RPMI7951 (cell line): ENCODE measurements around the gene TULP3. TPM values are rescaled to one million over a fixed set of nuclear protein-coding genes. Genes with fewer than 3 reads are reported as not detected.
"Not testable (repeated sequence)": the region's sequence is repeated elsewhere in the genome, so short reads cannot be mapped to it uniquely, and the experiment has no call there.

Experiments
- DNase-seq: peaks from one replicate; pipeline ENCODE4 v3.0.0-alpha.2; 2012; ENCODE audit warnings: low read depth
- total RNA-seq: library from RNA; depleted of rRNA; stranded (reverse); fragments of >200 nt; shearing (Covaris generic); gene quantifications from 2 replicates; pipeline ENCODE4 v1.2.3, GENCODE V29; 2014; rRNA removed

Gene TULP3, protein sequence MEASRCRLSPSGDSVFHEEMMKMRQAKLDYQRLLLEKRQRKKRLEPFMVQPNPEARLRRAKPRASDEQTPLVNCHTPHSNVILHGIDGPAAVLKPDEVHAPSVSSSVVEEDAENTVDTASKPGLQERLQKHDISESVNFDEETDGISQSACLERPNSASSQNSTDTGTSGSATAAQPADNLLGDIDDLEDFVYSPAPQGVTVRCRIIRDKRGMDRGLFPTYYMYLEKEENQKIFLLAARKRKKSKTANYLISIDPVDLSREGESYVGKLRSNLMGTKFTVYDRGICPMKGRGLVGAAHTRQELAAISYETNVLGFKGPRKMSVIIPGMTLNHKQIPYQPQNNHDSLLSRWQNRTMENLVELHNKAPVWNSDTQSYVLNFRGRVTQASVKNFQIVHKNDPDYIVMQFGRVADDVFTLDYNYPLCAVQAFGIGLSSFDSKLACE
- total RNA-seq = 34.2 and 42.8 TPM in 2 replicates

GRCh38 chr12:2890388-2891239 lies at the start of gene TULP3:
TSS of gene TULP3 (plus strand) at chr12:2890891. CDS start at chr12:2890948, 57 bp downstream.
- peak; percentile 96 for DNase-seq

DNA sequence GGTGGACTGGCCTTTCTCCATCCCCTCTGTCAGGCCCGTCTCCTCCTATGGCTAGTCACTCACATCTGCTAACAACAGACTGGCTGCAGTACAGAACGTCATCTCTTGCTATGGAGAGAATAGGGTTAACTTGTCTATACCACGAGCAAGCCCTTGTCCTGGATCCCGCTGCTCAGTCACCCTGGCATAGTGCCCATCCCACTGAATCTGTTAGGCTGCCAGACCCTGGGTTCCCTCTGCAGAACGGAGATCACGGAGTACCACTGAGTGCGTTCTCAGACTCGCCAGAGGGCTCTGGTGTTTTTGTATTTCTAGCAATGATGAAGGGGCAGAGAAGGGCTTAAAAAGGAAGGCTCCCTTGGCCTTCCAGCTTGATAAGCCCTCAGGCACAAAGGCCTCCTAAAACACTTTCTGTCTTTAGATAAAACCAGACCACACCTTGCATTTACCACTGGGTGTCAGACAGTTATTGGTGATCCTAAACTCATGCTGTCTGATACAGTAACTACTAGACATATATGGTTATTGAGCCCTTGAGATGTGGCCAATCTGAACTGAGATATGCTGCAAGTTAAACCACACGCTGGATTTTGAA lies 49.5 kb upstream of the TULP3 start:
- no peak for DNase-seq

DNA sequence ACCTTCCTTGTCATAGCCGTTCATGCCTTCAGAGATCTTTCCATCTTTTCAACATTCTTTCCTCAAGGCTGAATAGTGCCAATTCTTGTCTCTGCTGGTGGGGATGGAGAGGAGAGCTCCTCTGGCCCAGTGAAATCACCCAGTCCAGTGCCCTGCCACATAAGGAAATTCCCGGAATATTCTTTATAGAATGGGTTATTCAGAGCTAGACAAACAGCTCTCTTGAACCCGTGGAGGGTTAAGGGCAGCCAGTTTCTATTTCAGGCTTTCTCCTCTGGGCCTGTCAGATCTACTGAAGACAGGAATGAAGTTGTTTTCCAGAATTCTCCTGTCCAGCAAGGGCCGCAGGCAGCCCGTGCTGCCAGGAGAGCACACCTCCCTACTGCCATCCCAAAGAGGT lies 47.7 kb upstream of the TULP3 start:
- no peak for DNase-seq

GRCh38 chr12:2844786-2845185 lies 45.9 kb upstream of the TULP3 start:
- DNase-seq = peak; percentile 16

- DNase-seq = peak; percentile 35
Observed at GRCh38 chr12:2845280-2845679, 45.4 kb upstream of the TULP3 start.

- no peak for DNase-seq
Observed at GRCh38 chr12:2851931-2852330, 38.8 kb upstream of the TULP3 start.

GRCh38 chr12:2853626-2854025 lies 37.1 kb upstream of the TULP3 start:
- peak; percentile 60 for DNase-seq

DNA sequence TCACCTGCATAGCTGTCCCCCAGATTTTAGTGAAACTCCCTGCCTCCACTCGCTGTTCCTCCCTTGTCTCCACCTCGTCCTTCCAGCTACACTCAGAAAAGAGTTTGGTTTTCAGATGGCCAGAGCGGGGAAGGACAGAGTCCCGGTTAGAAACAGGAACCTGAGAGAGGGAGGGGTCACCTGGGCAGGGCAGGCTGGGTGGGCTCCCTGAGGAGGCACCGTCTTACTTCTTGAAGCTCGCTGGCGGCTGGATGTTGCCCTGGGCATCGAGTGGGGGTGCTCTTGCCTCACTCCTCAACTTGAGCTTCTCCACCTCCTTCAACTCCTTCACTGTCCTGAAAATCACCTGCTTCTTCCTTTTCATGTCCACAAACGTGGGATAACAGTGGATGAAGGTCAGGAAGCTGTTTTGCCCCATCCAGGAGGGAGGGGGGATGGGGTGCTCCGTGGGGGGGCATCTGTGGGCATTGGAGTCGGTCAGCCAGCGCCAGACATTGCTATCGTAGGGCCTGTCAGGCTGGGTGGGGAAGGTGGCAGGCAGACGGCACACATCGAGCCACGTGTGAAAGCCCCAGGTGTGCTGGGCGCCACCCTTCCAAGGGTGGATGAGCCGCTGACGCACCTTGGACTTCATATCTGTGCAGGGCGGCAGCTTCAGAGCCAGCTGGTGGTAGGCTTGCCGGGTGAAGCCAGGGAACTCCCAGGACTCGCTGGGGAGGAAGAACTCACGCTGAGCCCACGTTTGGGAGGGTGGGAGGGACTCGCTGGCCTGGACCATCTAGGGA lies 35.8 kb upstream of the TULP3 start:
- no peak for DNase-seq

DNA sequence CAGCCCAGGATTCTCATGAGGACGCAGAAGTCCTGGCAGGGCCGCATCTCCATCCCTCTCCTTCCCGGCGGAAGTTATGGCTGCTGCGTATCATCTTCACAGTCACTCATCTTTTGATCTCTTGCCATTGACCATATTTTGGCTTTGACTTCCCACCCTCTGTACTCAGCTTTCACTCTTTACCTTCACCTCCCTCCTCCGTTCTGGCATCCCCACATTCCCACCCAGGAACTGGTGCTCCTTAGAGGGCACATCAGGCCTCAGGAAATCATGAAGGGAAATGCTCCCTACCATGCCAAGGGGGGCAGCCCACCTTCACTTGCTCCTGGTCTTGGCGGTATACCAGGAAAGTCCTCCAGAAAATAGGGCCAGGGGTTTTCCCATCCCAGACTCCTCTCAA lies 35.1 kb upstream of the TULP3 start:
- no peak for DNase-seq

- no peak for DNase-seq
Observed at GRCh38 chr12:2856051-2856450, 34.6 kb upstream of the TULP3 start.

DNA sequence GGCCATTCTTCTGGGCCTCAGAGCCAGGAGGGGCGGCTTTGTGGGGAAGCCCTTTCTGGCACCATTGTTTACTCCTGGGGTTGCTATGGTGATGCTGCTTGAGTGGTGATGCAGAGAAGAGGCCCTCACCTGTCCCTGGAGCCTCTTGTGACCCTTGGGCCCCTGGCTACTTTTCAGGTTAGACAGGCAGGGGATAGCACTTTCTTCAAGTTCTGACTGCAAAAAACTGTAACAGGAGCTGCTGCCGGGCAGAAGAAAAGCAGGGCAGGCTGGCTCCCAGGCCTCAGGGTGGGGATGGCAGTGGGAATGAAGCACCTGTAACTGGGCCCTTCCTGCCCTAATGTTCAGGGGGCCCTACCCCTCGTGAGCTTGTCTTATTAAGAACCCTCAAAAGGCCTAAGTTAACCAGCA lies 33.7 kb upstream of the TULP3 start, which contains the start of gene TEX52:
TEX52 (minus strand) TSS at position 19 of the 411 bp plus-strand sequence; CDS start at position 6, 13 bp downstream.
- no peak for DNase-seq

GRCh38 chr12:2857576-2857975 lies 33.1 kb upstream of the TULP3 start:
- no peak for DNase-seq

DNA sequence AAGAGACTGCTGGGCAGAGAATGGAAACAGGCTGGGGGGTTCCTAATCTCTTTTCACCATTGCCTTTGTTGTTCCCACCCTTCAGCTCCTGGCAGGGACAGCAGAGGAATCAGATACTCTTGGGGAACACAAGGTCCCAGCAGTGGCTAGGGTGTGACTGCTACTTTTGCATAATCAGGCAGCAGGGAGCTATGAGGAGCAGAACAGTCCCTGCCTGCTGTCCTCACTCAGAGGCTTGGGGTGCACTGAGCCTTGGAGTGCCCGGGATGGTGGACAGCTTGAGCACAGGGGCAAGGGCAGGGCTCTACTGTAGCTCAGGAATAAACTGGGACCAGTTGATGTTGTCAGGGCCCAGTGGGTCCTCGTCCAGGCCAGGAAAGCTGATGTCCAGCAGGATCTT lies 32.4 kb upstream of the TULP3 start:
- DNase-seq = no peak

DNA sequence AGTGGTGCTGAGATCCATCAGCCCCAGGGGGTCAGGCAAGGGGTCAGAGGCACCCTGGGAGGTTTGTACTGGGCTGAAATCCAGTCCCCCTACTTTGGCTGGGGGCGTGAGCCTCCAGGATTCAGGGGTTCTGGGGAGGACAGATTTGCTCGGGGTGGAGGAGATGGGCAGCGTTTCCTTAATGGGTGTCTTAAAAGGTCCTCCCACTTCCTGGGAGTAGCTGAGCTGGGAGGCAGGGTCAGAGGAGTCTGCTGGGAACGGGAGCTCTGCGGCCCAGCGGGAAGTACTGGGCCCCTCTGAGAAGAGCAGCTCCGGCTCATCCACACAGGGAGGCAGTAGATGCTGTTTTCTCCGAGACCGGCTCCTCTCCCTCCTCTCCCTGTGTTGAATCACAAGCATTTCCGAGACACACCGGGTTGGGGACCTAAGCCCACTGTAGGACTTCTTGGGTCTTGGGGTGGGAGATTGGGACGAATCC lies 31.7 kb upstream of the TULP3 start:
- no peak for DNase-seq

GRCh38 chr12:2860170-2860569 lies 30.5 kb upstream of the TULP3 start:
- DNase-seq = no peak

- DNase-seq = no peak
Observed at GRCh38 chr12:2862876-2863275, 27.8 kb upstream of the TULP3 start.

GRCh38 chr12:2863402-2863801 lies 27.3 kb upstream of the TULP3 start:
- DNase-seq = not testable (repeated sequence)

DNA sequence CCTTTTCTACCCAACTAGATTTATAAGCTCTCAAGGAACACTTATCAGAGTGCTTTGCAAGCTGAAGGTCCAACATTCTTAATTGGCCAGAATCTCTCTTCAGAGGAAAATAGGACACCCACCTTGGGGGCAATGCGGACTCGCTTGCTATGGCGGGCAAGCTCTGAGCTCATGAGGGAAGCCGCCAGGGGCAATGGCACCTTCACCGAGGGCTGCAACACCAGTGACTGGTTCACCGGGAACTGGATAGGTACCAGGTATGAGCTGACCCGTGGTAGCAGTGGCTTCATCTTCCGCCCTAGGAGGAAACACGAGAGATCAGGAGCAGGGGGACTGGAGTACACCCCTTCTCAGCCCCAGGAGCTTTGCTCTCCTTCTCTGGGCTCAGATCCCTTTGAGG lies 26.5 kb upstream of the TULP3 start:
- DNase-seq = no peak

DNA sequence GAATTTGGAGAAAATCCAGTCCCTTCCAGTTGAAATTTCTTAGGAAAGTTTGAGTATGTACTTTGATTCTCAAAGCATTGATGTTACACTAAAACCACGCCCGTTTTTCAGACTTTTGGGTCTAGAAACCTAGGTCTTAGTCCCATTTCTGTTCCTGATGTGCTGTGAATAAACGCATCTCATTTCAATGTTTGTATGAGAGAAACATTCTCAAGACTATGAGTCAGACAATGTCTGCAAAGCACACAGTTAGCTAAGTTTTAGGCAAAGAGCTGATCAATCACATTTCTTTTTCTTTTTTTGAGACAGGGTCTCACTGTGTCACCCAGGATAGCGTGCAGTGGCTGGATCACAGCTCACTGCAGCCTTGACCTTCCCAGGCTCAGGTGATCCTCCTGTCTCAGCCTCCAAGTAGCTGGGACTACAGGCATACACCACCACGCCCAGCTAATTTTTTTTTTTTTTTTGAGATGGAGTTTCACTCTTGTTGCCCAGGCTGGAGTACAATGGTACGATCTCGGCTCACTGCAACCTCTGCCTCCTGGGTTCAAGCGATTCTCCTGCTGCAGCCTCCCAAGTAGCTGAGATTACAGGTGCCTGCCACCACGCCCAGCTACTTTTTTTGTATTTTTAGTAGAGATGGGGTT lies 21.6 kb upstream of the TULP3 start:
- DNase-seq = not testable (repeated sequence)

- DNase-seq = no peak
Observed at GRCh38 chr12:2876431-2877046, 14.2 kb upstream of the TULP3 start.
